Endodermal cell (in vitro differentiated cells): ENCODE measurements around the gene CDH23. TPM values are rescaled to one million over a fixed set of nuclear protein-coding genes. Genes with fewer than 3 reads are reported as not detected.

ENCODE experiments used
- DNase-seq: peaks from one replicate; pipeline ENCODE4 v3.0.0-alpha.2; 2017
- H3K27ac ChIP-seq: 2 replicates; pipeline ENCODE4 v1.5.1; 2013; ENCODE audit warnings: mild to moderate bottlenecking, low read depth, low read length, moderate library complexity
- H3K27me3 ChIP-seq: 2 replicates; pipeline ENCODE4 v1.6.1; 2013; ENCODE audit warnings: mild to moderate bottlenecking, low read length, moderate library complexity; ENCODE audit not compliant: insufficient read depth, control insufficient read depth, poor library complexity, severe bottlenecking
- H3K36me3 ChIP-seq: 2 replicates; pipeline ENCODE4 v1.7.0; 2013; ENCODE audit warnings: mild to moderate bottlenecking, low read length, moderate library complexity; ENCODE audit not compliant: control insufficient read depth, insufficient read depth
- H3K4me1 ChIP-seq: one replicate; pipeline ENCODE4 v1.7.0; 2013; ENCODE audit warnings: low read length; ENCODE audit not compliant: control insufficient read depth, insufficient read depth
- H3K4me3 ChIP-seq: 2 replicates; pipeline ENCODE4 v1.5.1; 2013; ENCODE audit warnings: mild to moderate bottlenecking, low read length, moderate library complexity
- H3K9ac ChIP-seq: 2 replicates; pipeline ENCODE4 v1.6.1; 2013; ENCODE audit warnings: mild to moderate bottlenecking, low read length, moderate library complexity; ENCODE audit not compliant: poor library complexity, severe bottlenecking; ENCODE audit errors: extremely low read depth
- H3K9me3 ChIP-seq: 2 replicates; pipeline ENCODE4 v1.6.1; 2013; ENCODE audit warnings: mild to moderate bottlenecking, low read length, moderate library complexity; ENCODE audit not compliant: control insufficient read depth
- H3K27ac Mint-ChIP-seq: 2 replicates; pipeline ENCODE4 v1.8.0; 2020; ENCODE audit warnings: mixed read lengths
- H3K27me3 Mint-ChIP-seq: 2 replicates; pipeline ENCODE4 v1.8.0; 2021; ENCODE audit warnings: mild to moderate bottlenecking, mixed read lengths; ENCODE audit not compliant: insufficient read depth
- H3K36me3 Mint-ChIP-seq: 2 replicates; pipeline ENCODE4 v1.8.0; 2020; ENCODE audit warnings: low read depth, mixed read lengths
- H3K4me1 Mint-ChIP-seq: 2 replicates; pipeline ENCODE4 v1.8.0; 2020; ENCODE audit warnings: mixed read lengths
- H3K4me3 Mint-ChIP-seq: 2 replicates; pipeline ENCODE4 v1.8.0; 2020; ENCODE audit warnings: mild to moderate bottlenecking, moderate library complexity, mixed read lengths
- H3K9me3 Mint-ChIP-seq: 2 replicates; pipeline ENCODE4 v1.8.0; 2020; ENCODE audit warnings: mild to moderate bottlenecking, mixed read lengths
- WGBS, 2 experiments: methylation state at CpG; one replicate each; pipeline versions ENCODE4 v1.1.5 to v1.1.7; 2013; ENCODE audit warnings: missing lambda C conversion rate in 2 of 2, mixed read lengths in 1 of 2; ENCODE audit not compliant: insufficient coverage in 1 of 2, insufficient read length in 1 of 2; 5-methylcytosine and 5-hydroxymethylcytosine counted together
- total RNA-seq, 2 donors: library from RNA; stranded (reverse); fragmentation: NEBNext Ultra II Directional in 1 of 2; extraction: Animal tissue kit (Norgen Biotek cat#: 25700) in 1 of 2; gene quantifications; 2 replicates in 1 of 2; 3 replicates in 1 of 2; pipeline ENCODE4 v1.2.1, GENCODE V29; 2021
- TF ChIP-seq, protein P1 (sequence below): fragments of 200-600 bp; sonication (generic); conservative IDR thresholded peaks from 2 replicates; pipeline ENCODE4 v1.5.0; 2021; ENCODE audit warnings: antibody characterized with exemption, mild to moderate bottlenecking

The CDH23 gene
- total RNA-seq, 2 donors from 2014 or later, result 2.1 to 4.2 TPM

DNA sequence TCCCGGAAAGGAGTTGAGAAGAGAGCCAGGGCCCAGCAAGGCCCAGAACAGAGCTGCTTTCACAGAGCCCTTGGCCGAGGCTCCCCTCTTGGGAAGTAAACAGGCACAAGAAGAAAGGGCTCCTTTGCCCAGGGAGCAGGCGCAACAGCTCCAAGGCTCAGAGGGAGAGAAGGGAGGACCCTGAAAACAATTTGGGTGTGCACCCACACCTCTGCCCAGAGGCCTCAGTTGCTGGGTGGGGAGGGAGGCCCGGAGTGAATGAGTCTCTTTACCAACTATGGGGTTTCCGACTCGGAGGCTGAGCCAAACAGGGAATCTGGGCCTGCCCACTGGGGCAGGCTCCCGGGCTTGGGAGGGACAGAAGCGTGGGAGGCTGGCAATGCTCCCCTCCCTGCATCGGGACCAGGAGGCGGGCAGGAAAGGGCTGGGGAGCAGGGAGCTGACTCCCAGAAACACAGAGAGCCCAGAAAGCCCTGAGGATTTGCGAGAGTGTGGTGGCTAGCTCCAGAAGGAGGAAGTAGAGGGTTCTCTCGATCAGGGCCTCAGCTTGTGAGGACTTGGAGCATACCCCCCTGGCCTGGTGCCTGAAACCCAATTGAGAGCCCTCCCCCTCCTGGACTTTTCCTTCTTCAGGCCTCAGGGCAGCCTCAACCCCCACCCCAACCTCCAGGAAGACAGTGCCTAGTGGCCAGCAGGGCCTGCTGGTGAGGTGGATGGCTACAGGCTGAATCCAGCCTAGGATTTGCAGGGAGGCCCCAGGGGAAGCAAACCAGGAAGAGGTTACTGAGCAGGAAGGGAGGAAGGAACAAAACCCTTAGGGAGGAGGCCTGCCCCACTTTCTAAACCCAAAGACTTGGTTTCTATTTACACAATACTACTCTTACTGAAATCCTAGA is 316.7 kb downstream of the CDH23 start:
- Histone ChIP-seq H3K4me3 (no peak overlapping the region), H3K9ac (no peak overlapping the region), H3K27me3 (no peaks in the 10 kb centered on the region), H3K9me3 (no peaks in the 10 kb centered on the region), H3K27ac (peak overlapping the region; percentile 24), H3K4me1 (no peaks in the 10 kb centered on the region), H3K36me3 (no peaks in the 10 kb centered on the region)
- no peaks in the 10 kb centered on the region for H3K9me3 Mint-ChIP-seq
- H3K27me3 Mint-ChIP-seq, result no peaks in the 10 kb centered on the region
- H3K36me3 Mint-ChIP-seq, result no peaks in the 10 kb centered on the region
- no peak overlapping the region for H3K4me3 Mint-ChIP-seq
- no peak overlapping the region for H3K27ac Mint-ChIP-seq
- peak; percentile 63 for DNase-seq
- 81 to 83% methylated on average over 6 to 12 of the region's 12 CpGs for WGBS, 2 experiments
- TF ChIP-seq, protein P1, sequence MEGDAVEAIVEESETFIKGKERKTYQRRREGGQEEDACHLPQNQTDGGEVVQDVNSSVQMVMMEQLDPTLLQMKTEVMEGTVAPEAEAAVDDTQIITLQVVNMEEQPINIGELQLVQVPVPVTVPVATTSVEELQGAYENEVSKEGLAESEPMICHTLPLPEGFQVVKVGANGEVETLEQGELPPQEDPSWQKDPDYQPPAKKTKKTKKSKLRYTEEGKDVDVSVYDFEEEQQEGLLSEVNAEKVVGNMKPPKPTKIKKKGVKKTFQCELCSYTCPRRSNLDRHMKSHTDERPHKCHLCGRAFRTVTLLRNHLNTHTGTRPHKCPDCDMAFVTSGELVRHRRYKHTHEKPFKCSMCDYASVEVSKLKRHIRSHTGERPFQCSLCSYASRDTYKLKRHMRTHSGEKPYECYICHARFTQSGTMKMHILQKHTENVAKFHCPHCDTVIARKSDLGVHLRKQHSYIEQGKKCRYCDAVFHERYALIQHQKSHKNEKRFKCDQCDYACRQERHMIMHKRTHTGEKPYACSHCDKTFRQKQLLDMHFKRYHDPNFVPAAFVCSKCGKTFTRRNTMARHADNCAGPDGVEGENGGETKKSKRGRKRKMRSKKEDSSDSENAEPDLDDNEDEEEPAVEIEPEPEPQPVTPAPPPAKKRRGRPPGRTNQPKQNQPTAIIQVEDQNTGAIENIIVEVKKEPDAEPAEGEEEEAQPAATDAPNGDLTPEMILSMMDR, result peak; percentile 44
- peaks cover 3% of the 10 kb centered on the region for H3K4me1 Mint-ChIP-seq

DNA sequence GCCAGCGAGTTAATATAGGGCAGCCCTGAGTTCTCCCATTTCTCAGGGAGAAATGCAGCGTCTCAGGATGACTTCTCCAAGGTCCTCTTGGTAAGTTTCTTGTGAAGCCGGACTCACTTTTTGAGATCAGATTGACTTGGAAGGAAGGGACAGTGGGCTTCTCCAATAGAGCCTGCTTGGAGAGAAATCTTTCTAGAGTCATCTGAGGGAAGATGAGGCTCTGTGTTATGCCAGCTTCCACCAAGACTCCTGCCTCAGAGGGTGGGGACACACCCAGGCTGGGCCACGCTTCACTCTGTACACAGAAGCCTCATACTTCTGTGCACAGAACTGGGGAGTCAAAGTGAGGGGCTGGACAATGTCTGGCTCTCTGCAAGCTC is 317.3 kb downstream of the CDH23 start:
- no peak overlapping the region for H3K9ac ChIP-seq
- H3K27me3 Mint-ChIP-seq, result no peaks in the 10 kb centered on the region
- DNase-seq, result no peak
- H3K4me1 ChIP-seq, result no peaks in the 10 kb centered on the region
- no peaks in the 10 kb centered on the region for H3K9me3 Mint-ChIP-seq
- TF ChIP-seq, protein P1, result no peak
- H3K9me3 ChIP-seq, result no peaks in the 10 kb centered on the region
- H3K4me3 ChIP-seq, result no peak overlapping the region
- H3K36me3 Mint-ChIP-seq, result no peaks in the 10 kb centered on the region
- 94 to 100% methylated on average over 2 to 4 of the region's 4 CpGs for WGBS, 2 experiments
- no peaks in the 10 kb centered on the region for H3K36me3 ChIP-seq
- H3K4me3 Mint-ChIP-seq, result no peak overlapping the region
- H3K27ac ChIP-seq, result no peak overlapping the region
- H3K27me3 ChIP-seq, result no peaks in the 10 kb centered on the region
- no peak overlapping the region for H3K27ac Mint-ChIP-seq
- H3K4me1 Mint-ChIP-seq, result peaks cover 3% of the 10 kb centered on the region

DNA sequence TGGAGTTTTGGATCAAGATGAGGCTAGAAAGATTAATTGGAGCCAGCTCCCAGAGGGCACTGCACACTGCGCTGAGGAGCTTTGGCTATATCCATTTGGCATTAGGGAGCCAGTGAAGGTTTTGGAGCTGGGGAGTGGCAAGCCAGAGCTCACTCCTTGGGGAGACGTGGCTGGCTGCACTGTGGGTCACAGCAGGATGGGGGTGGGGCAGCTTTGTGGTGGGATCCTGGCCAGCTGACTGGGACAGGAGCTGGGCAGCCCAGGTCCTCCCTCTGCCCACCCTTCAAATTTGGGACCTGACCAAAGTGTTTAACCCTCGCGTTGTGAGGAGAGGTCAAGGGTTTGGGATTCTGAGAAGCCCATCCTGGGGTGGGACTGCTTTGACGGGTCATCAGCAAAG is 317.9 kb downstream of the CDH23 start:
- DNase-seq, result no peak
- Histone ChIP-seq H3K4me3 (no peak overlapping the region), H3K4me1 (no peaks in the 10 kb centered on the region), H3K27ac (no peak overlapping the region), H3K36me3 (no peaks in the 10 kb centered on the region), H3K27me3 (no peaks in the 10 kb centered on the region), H3K9ac (no peak overlapping the region), H3K9me3 (no peaks in the 10 kb centered on the region)
- peaks cover 3% of the 10 kb centered on the region for H3K4me1 Mint-ChIP-seq
- TF ChIP-seq, protein P1, result no peak
- H3K27me3 Mint-ChIP-seq, result no peaks in the 10 kb centered on the region
- no peak overlapping the region for H3K4me3 Mint-ChIP-seq
- H3K27ac Mint-ChIP-seq, result no peak overlapping the region
- 88 to 100% methylated on average over 1 to 5 of the region's 5 CpGs for WGBS, 2 experiments
- no peaks in the 10 kb centered on the region for H3K36me3 Mint-ChIP-seq
- no peaks in the 10 kb centered on the region for H3K9me3 Mint-ChIP-seq
